Gastrocnemius medialis (tissue), 4 donors: ENCODE results near the gene MLXIP. TPM values are rescaled to one million over a fixed set of nuclear protein-coding genes. Genes with fewer than 3 reads are reported as not detected.
A peak's percentile ranks its signal among the peaks of the same experiment; 100 is the strongest.

ENCODE experiments used
- ATAC-seq, 2 donors: fragments of 150-250 bp; one replicate each; pipeline ENCODE4 v1.9.1; 2016
- DNase-seq, 2 donors: peaks; one replicate each; pipeline ENCODE4 v3.0.0-alpha.2; 2019
- H3K27ac ChIP-seq, 4 donors: fragments of 200-600 bp; sonication (generic); 1 replicate in 1 of 4; 2 replicates in 3 of 4; pipeline ENCODE4 v1.5.1; 2016 to 2018; ENCODE audit warnings: mild to moderate bottlenecking in 2 of 4, moderate library complexity in 1 of 4
- H3K27me3 ChIP-seq, 3 donors: fragments of 200-600 bp; sonication (generic) in 2 of 3; 1 replicate in 1 of 3; 2 replicates in 2 of 3; pipeline versions ENCODE4 v1.5.1 to v1.6.0; 2016 to 2019; ENCODE audit warnings: mild to moderate bottlenecking in 1 of 3, moderate library complexity in 1 of 3
- H3K36me3 ChIP-seq, 2 donors: fragments of 200-600 bp; sonication (generic) in 1 of 2; one replicate each; pipeline ENCODE4 v1.5.1; 2017 to 2018
- H3K4me1 ChIP-seq, 2 donors: fragments of 200-600 bp; sonication (generic) in 1 of 2; one replicate each; pipeline ENCODE4 v1.5.1; 2016 to 2017; ENCODE audit warnings: mild to moderate bottlenecking in 2 of 2
- H3K4me3 ChIP-seq, 4 donors: fragments of 200-600 bp; sonication (generic) in 3 of 4; 1 replicate in 1 of 4; 2 replicates in 3 of 4; pipeline ENCODE4 v1.5.1; 2016 to 2019; ENCODE audit warnings: mild to moderate bottlenecking in 2 of 4
- H3K9me3 ChIP-seq, 3 donors: fragments of 200-600 bp; sonication (generic) in 2 of 3; 1 replicate in 1 of 3; 2 replicates in 2 of 3; pipeline ENCODE4 v1.5.1; 2016 to 2019
- CTCF ChIP-seq, 5 experiments: fragments of 450-650 bp in 3 of 5; fragments of 200-600 bp in 2 of 5; sonication (generic) in 2 of 5; IDR thresholded peaks in 4 of 5; conservative IDR thresholded peaks in 1 of 5; 1 replicate in 4 of 5; 2 replicates in 1 of 5; pipeline ENCODE4 v1.5.1; 2016 to 2019; ENCODE audit warnings: antibody characterized with exemption in 5 of 5, mild to moderate bottlenecking in 3 of 5, moderate library complexity in 3 of 5
- POLR2A ChIP-seq, 2 donors: fragments of 450-650 bp; IDR thresholded peaks; one replicate each; pipeline ENCODE4 v1.6.1; 2017; ENCODE audit warnings: antibody characterized with exemption in 2 of 2, mild to moderate bottlenecking in 2 of 2, moderate library complexity in 2 of 2
- in situ Hi-C, 4 donors: fragments of 200-750 bp; cut with MboI; loops; one replicate each; pipeline versions ENCODE4 v1.15.0 to v1.8.0; 2017; ENCODE audit warnings: low sequenced_read_pairs in 4 of 4
- intact Hi-C: fragments of 100-400 bp; cut with DNase I; formaldehyde crosslinking; loops from one replicate; pipeline ENCODE4 v1.15.1; 2023; ENCODE audit warnings: low total_unique reads
- total RNA-seq, 4 donors: library from RNA; depleted of rRNA; stranded (reverse); fragments of >200 nt; gene quantifications; one replicate each; pipeline versions ENCODE4 v1.1.0 to v1.2.3, GENCODE V29; 2016

MLXIP gene
- total RNA-seq, 4 donors from 2014 or later = 36.6 to 89.4 (median 79.7) TPM

DNA sequence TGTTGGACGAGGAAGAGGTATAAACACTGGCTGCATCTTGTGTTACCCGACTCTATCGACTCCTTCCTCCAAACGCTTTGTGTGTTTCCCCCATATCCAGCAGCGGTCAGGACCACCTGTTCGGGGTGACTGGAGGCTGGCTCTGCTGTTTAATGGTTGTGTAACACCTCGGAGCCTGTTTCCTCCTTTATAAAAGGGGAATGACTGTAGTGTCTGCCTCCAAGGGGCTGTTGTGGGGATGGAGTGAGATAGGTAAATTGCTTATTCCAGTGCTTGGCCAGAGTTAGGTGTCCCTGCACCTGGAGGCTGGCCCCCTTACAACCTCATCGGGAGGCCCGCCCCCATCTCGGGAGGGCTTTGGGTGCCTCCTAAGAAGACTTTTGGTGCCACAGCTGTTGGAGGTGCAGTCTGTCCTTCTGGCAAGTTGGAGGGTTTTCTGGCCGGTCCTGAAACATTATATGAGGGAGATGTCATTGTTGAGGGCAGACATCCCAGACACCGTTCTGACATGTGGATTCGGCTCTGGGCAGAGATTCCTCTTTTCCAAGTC is 1.1 kb downstream of the MLXIP start:
- intact Hi-C loops (loop anchor here (2.0 to 10.0 kb wide), 3 partner anchors 19 to 365 kb away; partner anchors contain the start of gene TMEM120B), in situ Hi-C loops (no loop called here)
- no peak for TF ChIP-seq POLR2A (IDR thresholded peaks at IDR 0.05)
- no peak for TF ChIP-seq CTCF (IDR thresholded peaks at IDR 0.05 in 4 of 5, conservative IDR thresholded peaks at IDR 0.05 in 1 of 5)
- DNase-seq = peak; percentile 78 to 90
- ATAC-seq = peak; percentile 69 to 70
- Histone ChIP-seq H3K36me3 (peaks cover 0 to 6% of the 10 kb centered on the region in 2 donors), H3K27me3 (no peaks in the 10 kb centered on the region), H3K4me3 (peak overlapping the region; percentile 65 to 86 (median 76)), H3K4me1 (peaks cover 52 to 55% of the 10 kb centered on the region in 2 donors), H3K27ac (peak overlapping the region; percentile 91 to 97 (median 96)), H3K9me3 (no peaks in the 10 kb centered on the region)

DNA sequence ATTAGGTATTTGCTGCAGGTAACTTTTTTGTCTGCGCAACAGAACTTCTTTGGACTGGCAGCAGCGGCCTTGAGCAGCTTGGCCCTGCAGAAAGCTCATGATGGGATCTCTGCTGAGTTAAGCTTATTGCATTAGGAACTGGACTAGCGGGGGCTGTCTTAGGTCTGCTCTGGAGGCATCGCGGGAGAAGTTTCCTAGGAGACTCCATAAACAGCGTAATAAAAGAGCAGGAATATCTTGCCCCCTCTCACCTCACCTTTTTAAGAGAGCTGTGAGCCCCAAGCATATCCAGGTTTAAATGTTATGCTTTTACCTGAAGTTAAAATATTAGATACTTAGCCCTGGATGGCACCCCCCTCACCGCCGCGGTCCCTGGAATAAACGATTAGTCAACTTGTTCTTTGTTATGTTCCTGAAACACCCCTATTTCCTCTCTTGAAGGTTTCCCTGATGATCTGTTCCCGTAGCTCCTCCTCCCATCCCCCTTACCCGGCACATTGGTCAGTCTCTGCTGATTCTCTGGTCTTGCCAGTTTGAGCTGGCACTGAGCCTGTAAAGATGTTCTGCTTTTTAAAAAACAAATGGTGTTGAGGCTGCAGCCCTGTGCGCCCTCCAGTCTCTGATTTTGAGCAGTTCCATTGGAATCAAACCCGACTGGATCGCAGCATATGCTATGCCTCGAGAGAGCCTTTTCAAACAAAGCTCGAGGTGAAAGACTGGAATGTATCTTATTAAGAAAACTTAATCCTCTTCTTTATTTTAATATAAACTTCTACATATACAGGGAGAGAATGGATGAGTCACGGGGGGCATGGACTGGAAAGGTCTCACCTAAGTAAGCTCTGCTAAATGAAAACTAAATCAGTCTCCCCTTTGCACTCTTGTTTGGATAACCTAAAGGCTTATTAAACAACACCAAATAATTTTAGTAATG is 1.9 kb downstream of the MLXIP start:
- TF ChIP-seq POLR2A (IDR thresholded peaks at IDR 0.05) (peak; percentile 60 to 62), CTCF (IDR thresholded peaks at IDR 0.05 in 4 of 5, conservative IDR thresholded peaks at IDR 0.05 in 1 of 5) (no peak)
- peak overlapping the region; percentile 91 to 97 (median 96) for H3K27ac ChIP-seq
- ATAC-seq (peak; percentile 46 to 50), DNase-seq (peak; percentile 77 to 88)
- H3K4me1 ChIP-seq = peaks cover 60 to 63% of the 10 kb centered on the region in 2 donors
- H3K36me3 ChIP-seq = peaks cover 0 to 12% of the 10 kb centered on the region in 2 donors
- H3K27me3 ChIP-seq = no peaks in the 10 kb centered on the region
- intact Hi-C loops (no loop called here), in situ Hi-C loops (no loop called here)
- no peaks in the 10 kb centered on the region for H3K9me3 ChIP-seq
- peak overlapping the region; percentile 65 to 86 (median 76) for H3K4me3 ChIP-seq

- DNase-seq (peak in 1 of 2 donors; percentile 43), ATAC-seq (peak; percentile 18 to 20)
- intact Hi-C loops = no loop called here
Observed at GRCh38 chr12:122081083-122081696, 2.6 kb downstream of the MLXIP start.

More at GRCh38 chr12:122081083-122081696, 2.6 kb downstream of the MLXIP start:
- Histone ChIP-seq H3K4me1 (peaks cover 68 to 70% of the 10 kb centered on the region in 2 donors), H3K9me3 (no peaks in the 10 kb centered on the region), H3K4me3 (peak overlapping the region; percentile 65 to 86 (median 76)), H3K36me3 (peaks cover 0 to 12% of the 10 kb centered on the region in 2 donors), H3K27ac (peak overlapping the region; percentile 91 to 97 (median 96)), H3K27me3 (no peaks in the 10 kb centered on the region)
- TF ChIP-seq CTCF (IDR thresholded peaks at IDR 0.05 in 4 of 5, conservative IDR thresholded peaks at IDR 0.05 in 1 of 5) (no peak), POLR2A (IDR thresholded peaks at IDR 0.05) (peak in 1 of 2 donors; percentile 19)
- in situ Hi-C loops = no loop called here
